Measurements from ENCODE around the gene PDGFB.

DNA sequence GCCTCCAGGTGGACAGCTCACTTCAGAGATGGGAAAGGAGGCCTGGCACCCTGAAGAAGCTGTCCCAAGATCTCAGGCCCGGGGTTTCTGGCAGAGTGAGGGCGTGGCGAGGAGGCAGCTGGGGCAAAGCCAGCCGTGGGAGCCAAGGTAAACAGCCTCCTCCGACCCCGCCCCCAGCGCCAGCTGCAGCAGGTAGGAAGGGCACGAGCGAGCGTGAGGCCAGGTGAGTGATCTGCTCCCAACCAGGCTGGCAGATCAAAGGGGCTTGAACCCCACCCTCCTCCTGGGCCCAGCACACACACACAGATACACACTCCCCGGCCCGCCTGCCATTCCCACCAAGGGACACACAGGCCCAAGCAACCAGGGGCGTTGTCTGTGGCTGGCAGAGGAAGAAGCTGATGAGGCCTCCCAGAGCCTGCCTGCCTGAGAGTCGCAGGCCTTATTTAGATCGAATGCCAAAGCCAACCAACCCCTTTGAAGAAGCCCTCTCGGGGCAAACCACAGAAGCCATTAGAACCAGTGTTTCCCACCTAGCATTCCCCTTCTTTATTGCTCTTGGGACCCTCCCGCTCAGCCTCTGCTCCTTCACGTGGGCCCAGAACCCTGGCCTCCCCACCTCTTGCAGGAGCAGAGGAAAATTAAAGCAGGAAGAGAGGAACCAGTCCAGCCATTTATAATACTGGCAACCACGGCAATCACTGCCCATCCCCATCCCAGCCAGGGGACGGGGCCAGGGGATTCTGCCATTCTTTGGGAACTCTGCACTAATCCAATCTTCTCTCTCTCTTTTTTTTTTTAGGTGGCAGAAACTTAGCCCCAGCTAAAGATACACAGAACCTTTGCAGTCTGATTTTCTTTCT lies 5.0 kb downstream of the PDGFB start:
- TF ChIP-seq CTCF (IDR thresholded peaks at IDR 0.05) (no peak), POLR2A (IDR thresholded peaks at IDR 0.05) (peak; percentile 24), EP300 (IDR thresholded peaks at IDR 0.05; ENCODE audit: low read depth) (no peak)

Data from transverse colon (tissue), 3 donors.